WTC11 (cell line): ENCODE data around the gene ANTKMT. TPM values are rescaled to one million over a fixed set of nuclear protein-coding genes. Genes with fewer than 3 reads are reported as not detected.
A peak's percentile ranks its signal among the peaks of the same experiment; 100 is the strongest.

Experiments used
- ATAC-seq: fragments of 200-7000 bp; cut with Tn5 transposase; 2 replicates; pipeline ENCODE4 v1.10.0; 2021; ENCODE audit warnings: mild to moderate bottlenecking, moderate library complexity
- CTCF ChIA-PET: fragments of 300-600 bp; sonication (Branson Sonifier 250); formaldehyde crosslinking; loops from one replicate; lab custom pipeline; 2021; ENCODE audit warnings: antibody characterized with exemption; lab: Charles Lee
- POLR2A ChIA-PET: fragments of 350-600 bp; sonication (Branson Sonifier 250); formaldehyde crosslinking; loops from one replicate; lab custom pipeline; 2021; ENCODE audit warnings: antibody characterized with exemption; lab: Charles Lee
- DNase-seq: peaks from one replicate; pipeline ENCODE4 v3.0.0; 2021; ENCODE audit warnings: low spot score
- H3K27ac Mint-ChIP-seq: 2 replicates; pipeline ENCODE4 v1.8.0; 2021; ENCODE audit warnings: mixed read lengths
- H3K27me3 Mint-ChIP-seq: 2 replicates; pipeline ENCODE4 v1.8.0; 2021; ENCODE audit warnings: low read depth, mild to moderate bottlenecking, moderate library complexity, mixed read lengths
- H3K36me3 Mint-ChIP-seq: 2 replicates; pipeline ENCODE4 v1.8.0; 2021; ENCODE audit warnings: mixed read lengths
- H3K4me1 Mint-ChIP-seq: 2 replicates; pipeline ENCODE4 v1.8.0; 2022; ENCODE audit warnings: mixed read lengths
- H3K4me3 Mint-ChIP-seq: 2 replicates; pipeline ENCODE4 v1.8.0; 2021; ENCODE audit warnings: mild to moderate bottlenecking, moderate library complexity, mixed read lengths
- H3K9me3 Mint-ChIP-seq: 2 replicates; pipeline ENCODE4 v1.8.0; 2021; ENCODE audit warnings: mixed read lengths
- CREB1 ChIP-seq: sonication (generic); formaldehyde crosslinking; IDR thresholded peaks from 2 replicates; pipeline ENCODE4 v1.8.0; 2023; ENCODE audit warnings: mild to moderate bottlenecking, missing genetic modification reagents
- ELF4 ChIP-seq: sonication (generic); formaldehyde crosslinking; IDR thresholded peaks from 2 replicates; pipeline ENCODE4 v1.8.1; 2022; ENCODE audit warnings: low read depth, mild to moderate bottlenecking, moderate library complexity, missing genetic modification reagents
- EMX1 ChIP-seq: fragments of 250-450 bp; sonication (Bioruptor Pico); IDR thresholded peaks from 2 replicates; pipeline ENCODE4 v1.8.0; 2021; ENCODE audit warnings: mild to moderate bottlenecking
- ERG ChIP-seq: fragments of 250-450 bp; sonication (Bioruptor Pico); IDR thresholded peaks from 2 replicates; pipeline ENCODE4 v1.8.0; 2021; ENCODE audit warnings: mild to moderate bottlenecking
- FOXP1 ChIP-seq: sonication (generic); formaldehyde crosslinking; IDR thresholded peaks from 2 replicates; pipeline ENCODE4 v1.8.0; 2022; ENCODE audit warnings: missing genetic modification reagents, mild to moderate bottlenecking, moderate library complexity, borderline replicate concordance
- JAZF1 ChIP-seq: fragments of 250-450 bp; sonication (Bioruptor Pico); IDR thresholded peaks from 2 replicates; pipeline ENCODE4 v1.9.0; 2021; ENCODE audit warnings: moderate library complexity, mild to moderate bottlenecking, inconsistent platforms
- KAT7 ChIP-seq: sonication (generic); formaldehyde crosslinking; IDR thresholded peaks from 2 replicates; pipeline ENCODE4 v1.8.1; 2023; ENCODE audit warnings: missing genetic modification reagents, mild to moderate bottlenecking, borderline replicate concordance
- MXD4 ChIP-seq: fragments of 250-450 bp; sonication (Bioruptor Pico); IDR thresholded peaks from 2 replicates; pipeline ENCODE4 v1.8.0; 2021; ENCODE audit warnings: mild to moderate bottlenecking, moderate library complexity, borderline replicate concordance
- NR1H2 ChIP-seq: sonication (generic); formaldehyde crosslinking; IDR thresholded peaks from 2 replicates; pipeline ENCODE4 v1.9.0; 2021; ENCODE audit warnings: mild to moderate bottlenecking, moderate library complexity, missing genetic modification reagents
- NR2C2 ChIP-seq: sonication (generic); formaldehyde crosslinking; IDR thresholded peaks from 2 replicates; pipeline ENCODE4 v1.8.0; 2022; ENCODE audit warnings: mild to moderate bottlenecking, missing genetic modification reagents
- NR3C1 ChIP-seq: sonication (generic); formaldehyde crosslinking; conservative IDR thresholded peaks from 2 replicates; pipeline ENCODE4 v1.8.1; 2023; ENCODE audit warnings: low read depth, mild to moderate bottlenecking, missing genetic modification reagents
- RORB ChIP-seq: fragments of 250-450 bp; sonication (Bioruptor Pico); IDR thresholded peaks from 2 replicates; pipeline ENCODE4 v1.9.0; 2021; ENCODE audit warnings: mild to moderate bottlenecking
- SP1 ChIP-seq: sonication (generic); formaldehyde crosslinking; conservative IDR thresholded peaks from 2 replicates; pipeline ENCODE4 v1.8.1; 2022; ENCODE audit warnings: missing genetic modification reagents
- STAT6 ChIP-seq: sonication (generic); formaldehyde crosslinking; conservative IDR thresholded peaks from 2 replicates; pipeline ENCODE4 v1.8.1; 2023; ENCODE audit warnings: mild to moderate bottlenecking, low read depth, missing genetic modification reagents, moderate library complexity
- ZNF219 ChIP-seq: sonication (generic); formaldehyde crosslinking; IDR thresholded peaks from 2 replicates; pipeline ENCODE4 v1.8.0; 2023; ENCODE audit warnings: missing genetic modification reagents, mild to moderate bottlenecking, borderline replicate concordance
- ZNF396 ChIP-seq: fragments of 250-450 bp; sonication (Bioruptor Pico); IDR thresholded peaks from 2 replicates; pipeline ENCODE4 v1.8.0; 2021; ENCODE audit warnings: mild to moderate bottlenecking, moderate library complexity, borderline replicate concordance
- total RNA-seq: library from RNA; stranded (reverse); gene quantifications from 3 replicates; pipeline ENCODE4 v1.2.3, GENCODE V29; 2021
- TF ChIP-seq, protein P1 (sequence below): sonication (generic); formaldehyde crosslinking; IDR thresholded peaks from 2 replicates; pipeline ENCODE4 v1.8.0; 2023; ENCODE audit warnings: mild to moderate bottlenecking, missing genetic modification reagents
- TF ChIP-seq, protein P2 (sequence below): fragments of 250-450 bp; sonication (Bioruptor Pico); IDR thresholded peaks from 2 replicates; pipeline ENCODE4 v2.1.2; 2022; ENCODE audit warnings: mild to moderate bottlenecking, moderate library complexity
- TF ChIP-seq, protein P3 (sequence below): sonication (generic); formaldehyde crosslinking; conservative IDR thresholded peaks from 2 replicates; pipeline ENCODE4 v1.8.1; 2022; ENCODE audit warnings: mild to moderate bottlenecking, missing genetic modification reagents
- TF ChIP-seq, protein P4 (sequence below): sonication (generic); formaldehyde crosslinking; IDR thresholded peaks from 2 replicates; pipeline ENCODE4 v1.8.1; 2023; ENCODE audit warnings: mild to moderate bottlenecking, missing genetic modification reagents
- TF ChIP-seq, protein P5 (sequence below): sonication (generic); formaldehyde crosslinking; IDR thresholded peaks from 2 replicates; pipeline ENCODE4 v1.8.0; 2022; ENCODE audit warnings: mild to moderate bottlenecking, missing genetic modification reagents

The ANTKMT gene
- total RNA-seq, 1 experiment from 2014 or later, result 40.6 TPM

DNA sequence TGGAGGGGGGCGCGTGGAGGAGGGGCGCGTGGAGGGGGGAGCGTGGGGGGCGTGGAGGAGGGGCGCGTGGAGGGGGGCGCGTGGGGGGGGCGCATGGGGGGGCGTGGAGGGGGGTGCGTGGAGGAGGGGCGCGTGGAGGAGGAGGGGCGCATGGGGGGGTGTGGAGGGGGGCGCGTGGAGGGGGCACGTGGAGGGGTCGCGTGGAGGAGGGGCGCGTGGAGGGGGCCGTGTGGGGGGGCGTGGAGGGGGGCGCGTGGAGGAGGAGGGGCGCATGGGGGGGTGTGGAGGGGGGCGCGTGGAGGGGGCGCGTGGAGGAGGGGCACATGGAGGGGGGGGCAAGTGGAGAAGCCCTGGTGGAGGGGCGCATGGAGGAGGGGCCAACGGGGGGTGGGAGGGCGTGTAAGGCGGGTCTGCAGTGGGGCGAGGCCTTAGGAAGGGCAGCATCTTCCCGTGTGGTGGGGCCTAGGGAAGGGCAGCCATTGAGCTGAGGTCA, 46.8 kb downstream of the ANTKMT start (continued):
- TF ChIP-seq, protein P1, sequence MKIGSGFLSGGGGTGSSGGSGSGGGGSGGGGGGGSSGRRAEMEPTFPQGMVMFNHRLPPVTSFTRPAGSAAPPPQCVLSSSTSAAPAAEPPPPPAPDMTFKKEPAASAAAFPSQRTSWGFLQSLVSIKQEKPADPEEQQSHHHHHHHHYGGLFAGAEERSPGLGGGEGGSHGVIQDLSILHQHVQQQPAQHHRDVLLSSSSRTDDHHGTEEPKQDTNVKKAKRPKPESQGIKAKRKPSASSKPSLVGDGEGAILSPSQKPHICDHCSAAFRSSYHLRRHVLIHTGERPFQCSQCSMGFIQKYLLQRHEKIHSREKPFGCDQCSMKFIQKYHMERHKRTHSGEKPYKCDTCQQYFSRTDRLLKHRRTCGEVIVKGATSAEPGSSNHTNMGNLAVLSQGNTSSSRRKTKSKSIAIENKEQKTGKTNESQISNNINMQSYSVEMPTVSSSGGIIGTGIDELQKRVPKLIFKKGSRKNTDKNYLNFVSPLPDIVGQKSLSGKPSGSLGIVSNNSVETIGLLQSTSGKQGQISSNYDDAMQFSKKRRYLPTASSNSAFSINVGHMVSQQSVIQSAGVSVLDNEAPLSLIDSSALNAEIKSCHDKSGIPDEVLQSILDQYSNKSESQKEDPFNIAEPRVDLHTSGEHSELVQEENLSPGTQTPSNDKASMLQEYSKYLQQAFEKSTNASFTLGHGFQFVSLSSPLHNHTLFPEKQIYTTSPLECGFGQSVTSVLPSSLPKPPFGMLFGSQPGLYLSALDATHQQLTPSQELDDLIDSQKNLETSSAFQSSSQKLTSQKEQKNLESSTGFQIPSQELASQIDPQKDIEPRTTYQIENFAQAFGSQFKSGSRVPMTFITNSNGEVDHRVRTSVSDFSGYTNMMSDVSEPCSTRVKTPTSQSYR (CRISPR knock-in tag), result no peak
- TF ChIP-seq, protein P2, sequence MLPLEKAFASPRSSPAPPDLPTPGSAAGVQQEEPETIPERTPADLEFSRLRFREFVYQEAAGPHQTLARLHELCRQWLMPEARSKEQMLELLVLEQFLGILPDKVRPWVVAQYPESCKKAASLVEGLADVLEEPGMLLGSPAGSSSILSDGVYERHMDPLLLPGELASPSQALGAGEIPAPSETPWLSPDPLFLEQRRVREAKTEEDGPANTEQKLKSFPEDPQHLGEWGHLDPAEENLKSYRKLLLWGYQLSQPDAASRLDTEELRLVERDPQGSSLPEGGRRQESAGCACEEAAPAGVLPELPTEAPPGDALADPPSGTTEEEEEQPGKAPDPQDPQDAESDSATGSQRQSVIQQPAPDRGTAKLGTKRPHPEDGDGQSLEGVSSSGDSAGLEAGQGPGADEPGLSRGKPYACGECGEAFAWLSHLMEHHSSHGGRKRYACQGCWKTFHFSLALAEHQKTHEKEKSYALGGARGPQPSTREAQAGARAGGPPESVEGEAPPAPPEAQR (CRISPR knock-in tag), result no peak
- TF ChIP-seq NR3C1, result no peak

- Mint-ChIP-seq H3K36me3 (no peaks in the 10 kb centered on the region), H3K4me1 (no peaks in the 10 kb centered on the region), H3K4me3 (no peak overlapping the region), H3K9me3 (no peaks in the 10 kb centered on the region), H3K27me3 (no peaks in the 10 kb centered on the region), H3K27ac (no peak overlapping the region)
- ATAC-seq, result peak; percentile 21; the same call in 1 of the 2 replicates
- ChIA-PET POLR2A (no interaction called here), CTCF (no interaction called here)
- no peak for TF ChIP-seq ZNF396
- TF ChIP-seq, protein P3, sequence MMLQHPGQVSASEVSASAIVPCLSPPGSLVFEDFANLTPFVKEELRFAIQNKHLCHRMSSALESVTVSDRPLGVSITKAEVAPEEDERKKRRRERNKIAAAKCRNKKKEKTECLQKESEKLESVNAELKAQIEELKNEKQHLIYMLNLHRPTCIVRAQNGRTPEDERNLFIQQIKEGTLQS (CRISPR knock-in tag), result no peak
- TF ChIP-seq FOXP1, result no peak
- TF ChIP-seq JAZF1, result no peak
- no peak for TF ChIP-seq ERG
- no peak for DNase-seq
Measured at GRCh38 chr16:768428-768827, 47.5 kb downstream of the ANTKMT start.

- Mint-ChIP-seq H3K9me3 (no peaks in the 10 kb centered on the region), H3K27me3 (no peaks in the 10 kb centered on the region), H3K27ac (no peak overlapping the region), H3K4me1 (no peaks in the 10 kb centered on the region), H3K4me3 (no peak overlapping the region), H3K36me3 (no peaks in the 10 kb centered on the region)
- ATAC-seq (no peak), DNase-seq (no peak)
- ChIA-PET POLR2A (no interaction called here), CTCF (no interaction called here)
- no peak for TF ChIP-seq ELF4 (CRISPR knock-in tag)
- TF ChIP-seq, protein P4, sequence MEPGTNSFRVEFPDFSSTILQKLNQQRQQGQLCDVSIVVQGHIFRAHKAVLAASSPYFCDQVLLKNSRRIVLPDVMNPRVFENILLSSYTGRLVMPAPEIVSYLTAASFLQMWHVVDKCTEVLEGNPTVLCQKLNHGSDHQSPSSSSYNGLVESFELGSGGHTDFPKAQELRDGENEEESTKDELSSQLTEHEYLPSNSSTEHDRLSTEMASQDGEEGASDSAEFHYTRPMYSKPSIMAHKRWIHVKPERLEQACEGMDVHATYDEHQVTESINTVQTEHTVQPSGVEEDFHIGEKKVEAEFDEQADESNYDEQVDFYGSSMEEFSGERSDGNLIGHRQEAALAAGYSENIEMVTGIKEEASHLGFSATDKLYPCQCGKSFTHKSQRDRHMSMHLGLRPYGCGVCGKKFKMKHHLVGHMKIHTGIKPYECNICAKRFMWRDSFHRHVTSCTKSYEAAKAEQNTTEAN (CRISPR knock-in tag), result no peak
- TF ChIP-seq NR2C2, result no peak
- TF ChIP-seq, protein P1 (CRISPR knock-in tag), result no peak
- no peak for TF ChIP-seq ZNF219 (CRISPR knock-in tag)
- no peak for TF ChIP-seq MXD4 (CRISPR knock-in tag)
- TF ChIP-seq NR1H2 (CRISPR knock-in tag), result no peak
- TF ChIP-seq, protein P5, sequence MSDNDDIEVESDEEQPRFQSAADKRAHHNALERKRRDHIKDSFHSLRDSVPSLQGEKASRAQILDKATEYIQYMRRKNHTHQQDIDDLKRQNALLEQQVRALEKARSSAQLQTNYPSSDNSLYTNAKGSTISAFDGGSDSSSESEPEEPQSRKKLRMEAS (CRISPR knock-in tag), result no peak
- no peak for TF ChIP-seq STAT6 (CRISPR knock-in tag)
- TF ChIP-seq EMX1 (CRISPR knock-in tag), result no peak
- TF ChIP-seq CREB1 (CRISPR knock-in tag), result no peak
- no peak for TF ChIP-seq SP1 (CRISPR knock-in tag)
- no peak for TF ChIP-seq ZNF396
- TF ChIP-seq RORB, result no peak
- no peak for TF ChIP-seq KAT7
Measured at GRCh38 chr16:769184-769784, 48.3 kb downstream of the ANTKMT start.
